SK-N-SH (cell line): ENCODE measurements around the gene ZSWIM5. TPM values are rescaled to one million over a fixed set of nuclear protein-coding genes. Genes with fewer than 3 reads are reported as not detected.

Experiments
- CTCF ChIA-PET: fragments of 300-600, 350-600 bp; formaldehyde crosslinking; extraction: SDS; loops from one replicate; lab custom pipeline; 2021; lab: Yijun Ruan, JAX
- POLR2A ChIA-PET: fragments of 350-600 bp; sonication (Branson Sonifier 250); formaldehyde crosslinking; extraction: SDS; loops from one replicate; lab custom pipeline; 2020; ENCODE audit warnings: antibody characterized with exemption, inconsistent platforms; lab: Yijun Ruan, JAX
- DNase-seq: peaks from one replicate; pipeline ENCODE4 v3.0.0; 2012
- H2AFZ ChIP-seq: fragments of 200-600 bp; sonication (generic); 2 replicates; pipeline ENCODE4 v1.8.1; 2016; ENCODE audit warnings: antibody characterized with exemption, mild to moderate bottlenecking, low read depth
- H3F3A ChIP-seq: fragments of 200-600 bp; sonication (generic); replicated peaks from 2 replicates; pipeline ENCODE3; 2016; ENCODE audit warnings: antibody characterized with exemption, mild to moderate bottlenecking; ENCODE audit not compliant: insufficient read depth
- H3K27ac ChIP-seq, 2 experiments: fragments of 200-500 bp in 1 of 2; fragments of 200-600 bp in 1 of 2; sonication (Bioruptor generic) in 1 of 2; sonication (generic), shearing (Covaris generic) in 1 of 2; 2 replicates each; pipeline versions ENCODE4 v1.5.1 to v1.6.1; 2014 to 2016; ENCODE audit warnings: low read depth in 2 of 2, inconsistent platforms in 1 of 2, low read length in 1 of 2, mild to moderate bottlenecking in 1 of 2, mixed read lengths in 1 of 2
- H3K27me3 ChIP-seq: fragments of 200-600 bp; sonication (generic), shearing (Covaris generic); 2 replicates; pipeline ENCODE4 v1.6.1; 2016; ENCODE audit warnings: mixed run types; ENCODE audit not compliant: insufficient read depth
- H3K36me3 ChIP-seq, 2 experiments: fragments of 200-500 bp in 1 of 2; fragments of 200-600 bp in 1 of 2; sonication (Bioruptor generic) in 1 of 2; sonication (generic) in 1 of 2; replicated peaks in 1 of 2; 2 replicates each; pipeline versions ENCODE3 to v1.5.1; 2014 to 2016; ENCODE audit warnings: low read length in 1 of 2, mild to moderate bottlenecking in 1 of 2; ENCODE audit not compliant: insufficient read depth in 2 of 2, control insufficient read depth in 1 of 2
- H3K4me1 ChIP-seq, 2 experiments: fragments of 200-500 bp in 1 of 2; fragments of 200-600 bp in 1 of 2; sonication (Bioruptor generic) in 1 of 2; sonication (generic), shearing (Covaris generic) in 1 of 2; 2 replicates each; pipeline versions ENCODE4 v1.5.1 to v1.6.1; 2014 to 2016; ENCODE audit warnings: low read depth in 1 of 2, low read length in 1 of 2, mixed run types in 1 of 2; ENCODE audit not compliant: insufficient read depth in 2 of 2, control insufficient read depth in 1 of 2
- H3K4me2 ChIP-seq: fragments of 200-600 bp; sonication (generic), shearing (Covaris generic); 2 replicates; pipeline ENCODE4 v1.6.1; 2017; ENCODE audit warnings: mixed run types
- H3K4me3 ChIP-seq, 2 experiments: fragments of 200-500 bp in 1 of 2; fragments of 200-600 bp in 1 of 2; sonication (Bioruptor generic) in 1 of 2; sonication (generic), shearing (Covaris generic) in 1 of 2; 2 replicates each; pipeline versions ENCODE4 v1.5.1 to v1.8.1; 2014 to 2016; ENCODE audit warnings: low read depth in 2 of 2, inconsistent platforms in 1 of 2, low read length in 1 of 2, mild to moderate bottlenecking in 1 of 2, mixed read lengths in 1 of 2, moderate library complexity in 1 of 2
- H3K79me2 ChIP-seq: fragments of 200-600 bp; sonication (generic); 2 replicates; pipeline ENCODE4 v1.8.1; 2017; ENCODE audit warnings: mild to moderate bottlenecking; ENCODE audit not compliant: insufficient read depth
- H3K9ac ChIP-seq: fragments of 200-600 bp; sonication (generic); 2 replicates; pipeline ENCODE4 v1.6.1; 2017; ENCODE audit warnings: mixed run types
- H3K9me2 ChIP-seq: fragments of 200-600 bp; sonication (generic); 2 replicates; pipeline ENCODE4 v1.6.1; 2017; ENCODE audit warnings: mixed run types
- H3K9me3 ChIP-seq: fragments of 200-600 bp; sonication (generic); 2 replicates; pipeline ENCODE4 v1.6.1; 2017; ENCODE audit warnings: mixed run types, mild to moderate bottlenecking, moderate library complexity
- H4K20me1 ChIP-seq: fragments of 200-600 bp; sonication (generic); 2 replicates; pipeline ENCODE4 v1.6.1; 2017; ENCODE audit warnings: mild to moderate bottlenecking, mixed run types; ENCODE audit not compliant: insufficient read depth
- FOXJ3 ChIP-seq: sonication (generic); formaldehyde crosslinking; IDR thresholded peaks from 2 replicates; pipeline ENCODE4 v1.5.1; 2020; ENCODE audit warnings: mild to moderate bottlenecking, missing genetic modification reagents
- GABPA ChIP-seq: IDR thresholded peaks from 2 replicates; pipeline ENCODE4 v1.4.0; 2012; ENCODE audit warnings: low read depth, mild to moderate bottlenecking
- GATA2 ChIP-seq: sonication (generic); formaldehyde crosslinking; IDR thresholded peaks from 2 replicates; pipeline ENCODE4 v1.5.0; 2020; ENCODE audit warnings: mild to moderate bottlenecking, missing genetic modification reagents
- JUND ChIP-seq: IDR thresholded peaks from 2 replicates; pipeline ENCODE4 v1.4.0; 2012
- NFIC ChIP-seq: IDR thresholded peaks from 2 replicates; pipeline ENCODE4 v1.4.0; 2012; ENCODE audit warnings: borderline replicate concordance
- RFX5 ChIP-seq: IDR thresholded peaks from 2 replicates; pipeline ENCODE4 v1.6.1; 2012; ENCODE audit warnings: mild to moderate bottlenecking, improper control_type of control experiment, low read length
- SIN3A ChIP-seq: IDR thresholded peaks from 2 replicates; pipeline ENCODE4 v1.6.1; 2012; ENCODE audit warnings: low read depth, mild to moderate bottlenecking, low read length, moderate library complexity, borderline replicate concordance
- YY1 ChIP-seq: IDR thresholded peaks from 2 replicates; pipeline ENCODE4 v1.4.0; 2012; ENCODE audit warnings: low read depth, mild to moderate bottlenecking
- WGBS: methylation state at CpG from one replicate; pipeline ENCODE4 v1.1.6; 2017; ENCODE audit warnings: low lambda C conversion rate; 5-methylcytosine and 5-hydroxymethylcytosine counted together
- polyA plus RNA-seq, 3 experiments: library from polyadenylated mRNA; depleted of rRNA; stranded (reverse); fragments of >200 nt; gene quantifications; 2 replicates each; pipeline ENCODE4 v1.2.3, GENCODE V29; 2012
- TF ChIP-seq, protein P1 (sequence below): fragments of 200-600 bp; sonication (generic); IDR thresholded peaks from 2 replicates; pipeline ENCODE4 v1.6.1; 2017; ENCODE audit warnings: antibody characterized with exemption, mild to moderate bottlenecking, moderate library complexity
- TF ChIP-seq, protein P2 (sequence below): fragments of 150-350 bp; IDR thresholded peaks from 2 replicates; pipeline ENCODE4 v1.6.1; 2016; ENCODE audit warnings: mild to moderate bottlenecking, low read depth, low read length
- TF ChIP-seq, protein P3 (sequence below): IDR thresholded peaks from 2 replicates; pipeline ENCODE4 v1.4.0; 2012; ENCODE audit warnings: low read depth, borderline replicate concordance

The ZSWIM5 gene
- polyA plus RNA-seq, 1 of the 3 experiments (the other 2 are of a cell fraction) = 0.07 TPM

DNA sequence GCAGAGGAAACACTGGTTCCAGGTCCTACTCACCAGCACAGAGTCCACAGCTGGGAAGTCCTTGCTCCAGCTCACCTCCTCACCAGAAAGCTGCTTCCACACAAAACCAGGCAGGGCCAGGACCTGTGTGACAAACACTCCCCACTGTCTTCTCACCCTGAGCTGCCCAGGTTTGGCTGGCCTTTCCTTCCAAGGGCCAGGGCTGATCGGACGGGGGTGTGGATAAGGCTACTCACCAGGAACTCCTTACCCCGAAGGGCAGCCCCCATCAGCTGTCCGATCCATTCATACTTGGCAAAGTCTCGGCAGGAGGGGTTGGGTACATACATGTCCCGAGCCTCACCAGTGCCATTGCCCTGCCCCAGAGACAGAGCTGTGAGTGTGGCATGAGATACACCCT, 200.6 kb downstream of the ZSWIM5 start:
- 97% methylated on average over 5 of the region's 6 CpGs for WGBS
- POLR2A ChIA-PET = no interaction called here

DNA sequence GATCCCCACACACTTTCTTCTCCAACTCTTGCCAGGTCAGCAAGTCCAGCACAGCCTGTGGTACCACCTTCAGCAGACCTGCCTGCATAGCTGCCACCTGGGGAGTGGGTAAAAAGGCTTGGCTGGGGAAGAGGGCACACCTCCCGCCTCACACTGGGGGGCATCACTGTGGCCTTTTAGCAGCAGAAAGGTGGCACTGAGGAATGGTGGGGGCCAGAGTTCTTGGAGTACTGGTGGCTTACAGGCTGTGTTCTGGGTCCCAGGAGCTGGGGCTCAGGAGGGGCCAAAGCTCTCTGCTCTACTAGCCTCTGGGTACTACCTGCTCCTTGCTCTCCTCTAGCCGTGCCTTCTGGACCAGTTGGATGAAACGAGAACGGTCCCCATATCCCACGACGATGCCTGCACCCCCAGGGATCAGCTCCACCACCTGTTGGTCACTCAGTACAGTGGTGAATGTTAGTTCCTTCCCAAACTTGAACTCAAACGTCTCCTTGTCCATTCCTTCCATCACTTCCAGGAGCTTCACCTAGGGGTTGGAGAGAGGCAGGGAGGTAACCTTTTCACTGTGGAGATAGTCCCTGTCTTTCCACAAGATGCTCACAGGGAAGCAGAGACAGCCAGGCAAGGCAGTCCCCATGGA, 202.0 kb downstream of the ZSWIM5 start:
- TF ChIP-seq RFX5 = no peak
- no peak for TF ChIP-seq FOXJ3 (CRISPR knock-in tag)
- TF ChIP-seq YY1 = no peak
- TF ChIP-seq, protein P1, sequence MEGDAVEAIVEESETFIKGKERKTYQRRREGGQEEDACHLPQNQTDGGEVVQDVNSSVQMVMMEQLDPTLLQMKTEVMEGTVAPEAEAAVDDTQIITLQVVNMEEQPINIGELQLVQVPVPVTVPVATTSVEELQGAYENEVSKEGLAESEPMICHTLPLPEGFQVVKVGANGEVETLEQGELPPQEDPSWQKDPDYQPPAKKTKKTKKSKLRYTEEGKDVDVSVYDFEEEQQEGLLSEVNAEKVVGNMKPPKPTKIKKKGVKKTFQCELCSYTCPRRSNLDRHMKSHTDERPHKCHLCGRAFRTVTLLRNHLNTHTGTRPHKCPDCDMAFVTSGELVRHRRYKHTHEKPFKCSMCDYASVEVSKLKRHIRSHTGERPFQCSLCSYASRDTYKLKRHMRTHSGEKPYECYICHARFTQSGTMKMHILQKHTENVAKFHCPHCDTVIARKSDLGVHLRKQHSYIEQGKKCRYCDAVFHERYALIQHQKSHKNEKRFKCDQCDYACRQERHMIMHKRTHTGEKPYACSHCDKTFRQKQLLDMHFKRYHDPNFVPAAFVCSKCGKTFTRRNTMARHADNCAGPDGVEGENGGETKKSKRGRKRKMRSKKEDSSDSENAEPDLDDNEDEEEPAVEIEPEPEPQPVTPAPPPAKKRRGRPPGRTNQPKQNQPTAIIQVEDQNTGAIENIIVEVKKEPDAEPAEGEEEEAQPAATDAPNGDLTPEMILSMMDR = no peak
- no peak for TF ChIP-seq NFIC
- peaks cover 0 to 2% of the 10 kb centered on the region in 2 experiments; a peak in 1 of 4 replicates for H3K4me1 ChIP-seq
- H3K27me3 ChIP-seq = no peaks in the 10 kb centered on the region
- peaks cover 15 to 63% of the 10 kb centered on the region in 2 experiments for H3K36me3 ChIP-seq
- peaks cover 6% of the 10 kb centered on the region for H3F3A ChIP-seq
- H3K4me3 ChIP-seq = no peak overlapping the region
- no peaks in the 10 kb centered on the region for H3K79me2 ChIP-seq
- 94% methylated on average over 6 of the region's 7 CpGs for WGBS
- CTCF ChIA-PET = interaction anchor here (2.5 kb wide), 1 partner anchor 10 kb away, joined by 14 read pairs; no protein-coding TSS in a partner anchor
- no peak overlapping the region for H3K4me2 ChIP-seq
- POLR2A ChIA-PET = interaction anchor here (0.6 kb wide), 1 partner anchor 12 kb away, joined by 3 read pairs; no protein-coding TSS in a partner anchor
- no peaks in the 10 kb centered on the region for H3K9me3 ChIP-seq
- no peak overlapping the region for H2AFZ ChIP-seq
- H3K9me2 ChIP-seq = no peaks in the 10 kb centered on the region
- H4K20me1 ChIP-seq = no peaks in the 10 kb centered on the region
- H3K27ac ChIP-seq = no peak overlapping the region
- no peak overlapping the region for H3K9ac ChIP-seq
- DNase-seq = no peak

More for the DNA sequence above, 200.6 kb downstream of the ZSWIM5 start:
- Histone ChIP-seq H3K4me3 (no peak overlapping the region), H3K9me2 (no peaks in the 10 kb centered on the region), H3K36me3 (peaks cover 15 to 63% of the 10 kb centered on the region in 2 experiments), H2AFZ (no peak overlapping the region), H3K4me1 (peaks cover 0 to 11% of the 10 kb centered on the region in 2 experiments; a peak in 1 of 4 replicates), H3K9ac (no peak overlapping the region), H4K20me1 (no peaks in the 10 kb centered on the region), H3K79me2 (peaks cover 13% of the 10 kb centered on the region; the same call in 1 of the 2 replicates), H3K27ac (no peak overlapping the region), H3K9me3 (no peaks in the 10 kb centered on the region), H3F3A (no peaks in the 10 kb centered on the region), H3K4me2 (no peak overlapping the region), H3K27me3 (no peaks in the 10 kb centered on the region)
- TF ChIP-seq GABPA (no peak), GATA2 (CRISPR knock-in tag) (no peak), SIN3A (no peak), JUND (no peak)
- DNase-seq = no peak
- CTCF ChIA-PET = interaction anchor here (0.8 to 2.5 kb wide), 4 partner anchors 9 to 298 kb away, joined by 3 to 14 read pairs (median 5); no protein-coding TSS in a partner anchor

DNA sequence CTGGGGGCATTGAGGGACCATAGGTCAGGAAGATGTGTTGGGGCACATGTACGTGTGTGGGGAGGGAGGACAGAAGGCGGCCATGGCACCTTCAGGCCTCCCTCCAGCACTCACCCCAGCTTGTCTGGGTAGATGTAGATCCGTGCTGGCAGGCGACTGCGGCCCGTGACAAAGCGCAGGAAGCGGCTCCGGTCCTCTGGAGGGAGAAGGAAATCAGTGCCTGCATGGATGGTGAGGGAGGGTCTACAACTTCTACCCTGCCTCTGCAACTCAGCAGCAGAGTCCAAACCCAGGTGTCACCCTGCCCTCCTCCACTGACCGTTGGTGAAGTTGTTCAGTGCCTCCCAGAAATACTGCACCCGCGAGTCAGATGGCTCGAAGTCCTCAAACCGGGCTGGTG, 202.7 kb downstream of the ZSWIM5 start:
- CTCF ChIA-PET = interaction anchor here (1.1 kb wide), 1 partner anchor 167 kb away, joined by 4 read pairs; no protein-coding TSS in a partner anchor
- Histone ChIP-seq H3K4me1 (no peaks in the 10 kb centered on the region), H2AFZ (no peak overlapping the region), H3K9ac (no peak overlapping the region), H3K27me3 (no peaks in the 10 kb centered on the region), H3K4me3 (no peak overlapping the region), H3K4me2 (no peak overlapping the region), H3K79me2 (no peaks in the 10 kb centered on the region), H3K9me2 (no peaks in the 10 kb centered on the region), H3F3A (peaks cover 7% of the 10 kb centered on the region), H3K9me3 (no peaks in the 10 kb centered on the region), H3K27ac (no peak overlapping the region), H4K20me1 (no peaks in the 10 kb centered on the region), H3K36me3 (peaks cover 15 to 57% of the 10 kb centered on the region in 2 experiments)
- DNase-seq = no peak
- 95% methylated on average over 7 of the region's 14 CpGs for WGBS
- TF ChIP-seq, protein P2, sequence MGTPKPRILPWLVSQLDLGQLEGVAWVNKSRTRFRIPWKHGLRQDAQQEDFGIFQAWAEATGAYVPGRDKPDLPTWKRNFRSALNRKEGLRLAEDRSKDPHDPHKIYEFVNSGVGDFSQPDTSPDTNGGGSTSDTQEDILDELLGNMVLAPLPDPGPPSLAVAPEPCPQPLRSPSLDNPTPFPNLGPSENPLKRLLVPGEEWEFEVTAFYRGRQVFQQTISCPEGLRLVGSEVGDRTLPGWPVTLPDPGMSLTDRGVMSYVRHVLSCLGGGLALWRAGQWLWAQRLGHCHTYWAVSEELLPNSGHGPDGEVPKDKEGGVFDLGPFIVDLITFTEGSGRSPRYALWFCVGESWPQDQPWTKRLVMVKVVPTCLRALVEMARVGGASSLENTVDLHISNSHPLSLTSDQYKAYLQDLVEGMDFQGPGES = no peak
- TF ChIP-seq, protein P3, sequence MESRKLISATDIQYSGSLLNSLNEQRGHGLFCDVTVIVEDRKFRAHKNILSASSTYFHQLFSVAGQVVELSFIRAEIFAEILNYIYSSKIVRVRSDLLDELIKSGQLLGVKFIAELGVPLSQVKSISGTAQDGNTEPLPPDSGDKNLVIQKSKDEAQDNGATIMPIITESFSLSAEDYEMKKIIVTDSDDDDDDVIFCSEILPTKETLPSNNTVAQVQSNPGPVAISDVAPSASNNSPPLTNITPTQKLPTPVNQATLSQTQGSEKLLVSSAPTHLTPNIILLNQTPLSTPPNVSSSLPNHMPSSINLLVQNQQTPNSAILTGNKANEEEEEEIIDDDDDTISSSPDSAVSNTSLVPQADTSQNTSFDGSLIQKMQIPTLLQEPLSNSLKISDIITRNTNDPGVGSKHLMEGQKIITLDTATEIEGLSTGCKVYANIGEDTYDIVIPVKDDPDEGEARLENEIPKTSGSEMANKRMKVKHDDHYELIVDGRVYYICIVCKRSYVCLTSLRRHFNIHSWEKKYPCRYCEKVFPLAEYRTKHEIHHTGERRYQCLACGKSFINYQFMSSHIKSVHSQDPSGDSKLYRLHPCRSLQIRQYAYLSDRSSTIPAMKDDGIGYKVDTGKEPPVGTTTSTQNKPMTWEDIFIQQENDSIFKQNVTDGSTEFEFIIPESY = no peak
- POLR2A ChIA-PET = interaction anchor here (0.6 kb wide), 1 partner anchor 11 kb away, joined by 3 read pairs; no protein-coding TSS in a partner anchor
